K562 (cell line): ENCODE measurements around the gene TMEM217. TPM values are rescaled to one million over a fixed set of nuclear protein-coding genes. Genes with fewer than 3 reads are reported as not detected.
A peak's percentile ranks its signal among the peaks of the same experiment; 100 is the strongest.

Experiments
- CCNT2 ChIP-seq: IDR thresholded peaks from 2 replicates; pipeline ENCODE4 v1.6.1; 2011; ENCODE audit warnings: borderline replicate concordance, low read depth, mild to moderate bottlenecking, moderate library complexity, mixed read lengths, low read length; ENCODE audit not compliant: insufficient read length; ENCODE audit errors: extremely low read depth
- CGGBP1 ChIP-seq: fragments of 250-450 bp; sonication (Bioruptor Pico); IDR thresholded peaks from 2 replicates; pipeline ENCODE4 v1.9.0; 2021; ENCODE audit warnings: mild to moderate bottlenecking
- DMBX1 ChIP-seq: fragments of 250-450 bp; sonication (Bioruptor Pico); IDR thresholded peaks from 2 replicates; pipeline ENCODE4 v1.8.0; 2022; ENCODE audit warnings: inconsistent platforms, mild to moderate bottlenecking, moderate library complexity, borderline replicate concordance
- GABPA ChIP-seq: fragments of 200-800 bp; sonication (Bioruptor generic); conservative IDR thresholded peaks from 2 replicates; pipeline ENCODE4 v1.6.1; 2016; ENCODE audit warnings: low read depth, missing genetic modification characterization, missing compliant biosample characterization
- GTF2E2 ChIP-seq: fragments of 200-800 bp; sonication (Bioruptor generic); IDR thresholded peaks from 2 replicates; pipeline ENCODE4 v1.6.1; 2016; ENCODE audit warnings: missing genetic modification characterization, missing compliant biosample characterization
- HDAC1 ChIP-seq, 2 experiments: fragments of 450-650 bp; IDR thresholded peaks; 2 replicates each; pipeline ENCODE4 v1.6.1; 2016 to 2017; ENCODE audit warnings: inconsistent platforms in 1 of 2, mild to moderate bottlenecking in 1 of 2, moderate library complexity in 1 of 2
- HIVEP1 ChIP-seq: fragments of 250-450 bp; sonication (Bioruptor Pico); IDR thresholded peaks from 2 replicates; pipeline ENCODE4 v1.4.0; 2020; ENCODE audit warnings: mild to moderate bottlenecking
- KAT7 ChIP-seq: sonication (generic); formaldehyde crosslinking; IDR thresholded peaks from 2 replicates; pipeline ENCODE4 v1.8.0; 2022; ENCODE audit warnings: missing genetic modification reagents, mild to moderate bottlenecking, borderline replicate concordance
- MAZ ChIP-seq, 2 experiments: fragments of 450-650 bp in 1 of 2; sonication (generic) in 1 of 2; formaldehyde crosslinking; IDR thresholded peaks in 1 of 2; conservative IDR thresholded peaks in 1 of 2; 2 replicates each; pipeline versions ENCODE4 v1.4.0 to v1.5.0; 2020; ENCODE audit warnings: mild to moderate bottlenecking in 1 of 2, missing genetic modification reagents in 1 of 2
- MBD1 ChIP-seq: fragments of 250-450 bp; sonication (Bioruptor Pico); IDR thresholded peaks from 2 replicates; pipeline ENCODE4 v1.8.0; 2022; ENCODE audit warnings: inconsistent platforms
- MTF1 ChIP-seq: fragments of 250-450 bp; sonication (Bioruptor Pico); IDR thresholded peaks from 2 replicates; pipeline ENCODE4 v1.9.0; 2021; ENCODE audit warnings: moderate library complexity, mild to moderate bottlenecking, inconsistent platforms, borderline replicate concordance
- MXD1 ChIP-seq: fragments of 250-450 bp; sonication (Bioruptor Pico); IDR thresholded peaks from 2 replicates; pipeline ENCODE4 v1.8.0; 2021; ENCODE audit warnings: borderline replicate concordance, mild to moderate bottlenecking, moderate library complexity; ENCODE audit not compliant: poor library complexity, severe bottlenecking
- NCOA4 ChIP-seq: fragments of 450-650 bp; IDR thresholded peaks from 2 replicates; pipeline ENCODE4 v1.6.1; 2018; ENCODE audit warnings: mild to moderate bottlenecking; ENCODE audit not compliant: partially characterized antibody
- NR2F6 ChIP-seq: fragments of 450-650 bp; formaldehyde crosslinking; IDR thresholded peaks from 2 replicates; pipeline ENCODE4 v1.4.0; 2020; ENCODE audit warnings: mild to moderate bottlenecking
- PHF21A ChIP-seq: fragments of 450-650 bp; IDR thresholded peaks from 2 replicates; pipeline ENCODE4 v1.6.1; 2017; ENCODE audit warnings: low read depth, borderline replicate concordance
- PKNOX1 ChIP-seq: fragments of 450-650 bp; IDR thresholded peaks from 2 replicates; pipeline ENCODE4 v1.6.1; 2016
- SRSF9 ChIP-seq: fragments of 200-400 bp; formaldehyde crosslinking; IDR thresholded peaks from 2 replicates; pipeline ENCODE4 v1.6.1; 2017; ENCODE audit warnings: low read depth, low read length, borderline replicate concordance
- STAG1 ChIP-seq: sonication (generic); formaldehyde crosslinking; IDR thresholded peaks from 2 replicates; pipeline ENCODE4 v1.5.0; 2020; ENCODE audit warnings: missing genetic modification reagents, borderline replicate concordance
- ZKSCAN3 ChIP-seq: fragments of 250-450 bp; sonication (Bioruptor Pico); IDR thresholded peaks from 2 replicates; pipeline ENCODE4 v1.4.0; 2020
- ZNF146 ChIP-seq: IDR thresholded peaks from one replicate; pipeline ENCODE4 v1.6.1; 2018; ENCODE audit warnings: missing compliant biosample characterization; ENCODE audit not compliant: unreplicated experiment
- ZNF174 ChIP-seq: fragments of 250-450 bp; sonication (Bioruptor Pico); IDR thresholded peaks from 2 replicates; pipeline ENCODE4 v1.4.0; 2020; ENCODE audit warnings: mild to moderate bottlenecking
- ZNF232 ChIP-seq: sonication (generic); formaldehyde crosslinking; IDR thresholded peaks from 2 replicates; pipeline ENCODE4 v1.8.0; 2022; ENCODE audit warnings: mild to moderate bottlenecking, missing genetic modification reagents
- ZNF324 ChIP-seq: fragments of 250-450 bp; sonication (Bioruptor Pico); IDR thresholded peaks from 2 replicates; pipeline ENCODE4 v1.4.0; 2020; ENCODE audit warnings: mild to moderate bottlenecking
- ZNF384 ChIP-seq: IDR thresholded peaks from 2 replicates; pipeline ENCODE4 v1.6.1; 2012; ENCODE audit warnings: low read depth, low read length, improper control_type of control experiment
- ZNF408 ChIP-seq: fragments of 250-450 bp; sonication (Bioruptor Pico); IDR thresholded peaks from 2 replicates; pipeline ENCODE4 v1.4.0; 2020; ENCODE audit warnings: low read depth, mild to moderate bottlenecking, moderate library complexity
- ZNF57 ChIP-seq: fragments of 450-650 bp; formaldehyde crosslinking; IDR thresholded peaks from 2 replicates; pipeline ENCODE4 v1.4.0; 2020; ENCODE audit warnings: mild to moderate bottlenecking, moderate library complexity
- polyA plus RNA-seq, 8 experiments: library from polyadenylated mRNA; depleted of rRNA in 4 of 8; stranded (reverse) in 5 of 8; unstranded in 3 of 8; fragments of >200 nt; fragmentation: Nextera tagmentation in 2 of 8; fragmentation: Illumina TruSeq in 1 of 8; extraction: Ambion mirVana in 2 of 8; extraction: Trizol in 1 of 8; gene quantifications; 2 replicates each; pipeline versions ENCODE4 v1.2.1 to v1.2.3, GENCODE V29; 2011 to 2014; ENCODE audit warnings: inconsistent platforms in 1 of 8, missing spikeins in 1 of 8
- total RNA-seq, 7 experiments: library from RNA; depleted of rRNA in 6 of 7; stranded (reverse); fragments of >200 nt in 6 of 7; fragmentation: Illumina TruSeq in 2 of 7; extraction: Trizol in 2 of 7; gene quantifications; 2 replicates each; pipeline versions ENCODE4 v1.2.1 to v1.2.3, GENCODE V29; 2011 to 2021; ENCODE audit warnings: low replicate concordance in 1 of 7

Gene TMEM217
- total and polyA plus RNA-seq, 9 of the 15 experiments (the other 6 are each of a cell fraction or from before 2014, with no cell fraction given) = 1.3 to 8.0 (median 1.9) TPM

GRCh38 chr6:37204014-37204751, 53.8 kb downstream of the TMEM217 start (continued):
- TF ChIP-seq PKNOX1 = no peak
- TF ChIP-seq SRSF9 = no peak
- no peak for TF ChIP-seq ZNF408 (CRISPR knock-in tag)
- TF ChIP-seq NR2F6 (CRISPR knock-in tag) = no peak
- TF ChIP-seq NCOA4 = peak; percentile 87
- TF ChIP-seq CGGBP1 (CRISPR knock-in tag) = no peak
- TF ChIP-seq DMBX1 (CRISPR knock-in tag) = peak; percentile 94
- no peak for TF ChIP-seq STAG1 (CRISPR knock-in tag)
- TF ChIP-seq MTF1 = no peak
- TF ChIP-seq CCNT2 = no peak
- TF ChIP-seq PHF21A = no peak
- TF ChIP-seq ZNF174 (CRISPR knock-in tag) = no peak
- peak; percentile 87 for TF ChIP-seq HIVEP1
- TF ChIP-seq HDAC1 (IDR thresholded peaks at IDR 0.05) = peak; percentile 21 to 94; a peak in 2 of 4 replicates
- no peak for TF ChIP-seq MBD1 (CRISPR knock-in tag)
- 0 out of 2 replicates have a peak, but pooled peaks have one; percentile 51 for TF ChIP-seq KAT7 (CRISPR knock-in tag)
- no peak for TF ChIP-seq MXD1 (CRISPR knock-in tag)
- no peak for TF ChIP-seq ZNF232 (CRISPR knock-in tag)
- TF ChIP-seq MAZ (CRISPR knock-in tag; conservative IDR thresholded peaks at IDR 0.05 in 1 of 2, IDR thresholded peaks at IDR 0.05 in 1 of 2) = 0 out of 4 replicates have a peak, but pooled peaks have one; percentile 24 to 25
- no peak for TF ChIP-seq ZNF384
- TF ChIP-seq ZKSCAN3 = no peak
- TF ChIP-seq ZNF57 = no peak
- TF ChIP-seq ZNF324 = no peak
- no peak for TF ChIP-seq ZNF146 (CRISPR knock-in tag)
- TF ChIP-seq GTF2E2 (tag) = no peak
- no peak for TF ChIP-seq GABPA
